Liver (tissue), 9 donors: ENCODE results near the gene FRG2B. TPM values are rescaled to one million over a fixed set of nuclear protein-coding genes. Genes with fewer than 3 reads are reported as not detected.
"Not testable (repeated sequence)": the region's sequence is repeated elsewhere in the genome, so short reads cannot be mapped to it uniquely, and the experiment has no call there.

Experiments used
- DNase-seq: peaks from one replicate; pipeline ENCODE4 v3.0.0-alpha.2; 2017; ENCODE audit warnings: low spot score
- H3K27ac ChIP-seq, 2 donors: one replicate each; pipeline ENCODE4 v1.7.0; 2013; ENCODE audit warnings: inconsistent platforms in 2 of 2, low read length in 2 of 2, control low read depth in 1 of 2, low read depth in 1 of 2, mild to moderate bottlenecking in 1 of 2
- H3K27me3 ChIP-seq, 4 donors: one replicate each; pipeline versions ENCODE4 v1.6.1 to v1.7.0; 2013; ENCODE audit warnings: low read length in 3 of 4, inconsistent platforms in 1 of 4, mild to moderate bottlenecking in 1 of 4, moderate library complexity in 1 of 4; ENCODE audit not compliant: control insufficient read depth in 4 of 4, insufficient read depth in 4 of 4
- H3K36me3 ChIP-seq, 4 donors: one replicate each; pipeline versions ENCODE4 v1.6.1 to v1.7.0; 2013; ENCODE audit warnings: low read length in 3 of 4, mild to moderate bottlenecking in 3 of 4, low read depth in 1 of 4, moderate library complexity in 1 of 4; ENCODE audit not compliant: control insufficient read depth in 4 of 4, insufficient read depth in 3 of 4
- H3K4me1 ChIP-seq, 4 donors: one replicate each; pipeline versions ENCODE4 v1.6.1 to v1.7.0; 2013; ENCODE audit warnings: low read length in 3 of 4, mild to moderate bottlenecking in 3 of 4, moderate library complexity in 1 of 4; ENCODE audit not compliant: control insufficient read depth in 4 of 4, insufficient read depth in 4 of 4
- H3K4me3 ChIP-seq, 3 donors: one replicate each; pipeline versions ENCODE4 v1.6.1 to v1.7.0; 2013; ENCODE audit warnings: low read length in 3 of 3, control low read depth in 1 of 3, low read depth in 1 of 3, mild to moderate bottlenecking in 1 of 3
- H3K9ac ChIP-seq, 2 donors: one replicate each; pipeline ENCODE4 v1.7.0; 2013; ENCODE audit warnings: low read length in 2 of 2, mild to moderate bottlenecking in 2 of 2, moderate library complexity in 2 of 2, control low read depth in 1 of 2, low read depth in 1 of 2
- H3K9me3 ChIP-seq, 4 donors: one replicate each; pipeline versions ENCODE4 v1.6.1 to v1.7.0; 2013; ENCODE audit warnings: low read length in 3 of 4; ENCODE audit not compliant: control insufficient read depth in 4 of 4
- CTCF ChIP-seq: fragments of 150-350 bp; IDR thresholded peaks from 2 replicates; pipeline ENCODE4 v1.5.1; 2017; ENCODE audit warnings: improper control_type of control experiment, low read depth, low read length; ENCODE audit not compliant: missing input control
- FOXA1 ChIP-seq: IDR thresholded peaks from 2 replicates; pipeline ENCODE4 v1.6.1; 2016; ENCODE audit warnings: antibody characterized with exemption
- GABPA ChIP-seq, 2 donors: IDR thresholded peaks in 1 of 2; conservative IDR thresholded peaks in 1 of 2; 2 replicates each; pipeline ENCODE4 v1.6.1; 2016; ENCODE audit warnings: antibody characterized with exemption in 2 of 2, mild to moderate bottlenecking in 1 of 2, moderate library complexity in 1 of 2
- HNF4A ChIP-seq, 2 donors: conservative IDR thresholded peaks; 2 replicates each; pipeline ENCODE4 v1.6.1; 2016; ENCODE audit warnings: antibody characterized with exemption in 2 of 2, mild to moderate bottlenecking in 2 of 2
- HNF4G ChIP-seq: IDR thresholded peaks from 2 replicates; pipeline ENCODE4 v1.6.1; 2016; ENCODE audit warnings: antibody characterized with exemption
- JUND ChIP-seq, 2 donors: IDR thresholded peaks; 2 replicates each; pipeline ENCODE4 v1.6.1; 2016; ENCODE audit warnings: antibody characterized with exemption in 2 of 2
- RAD21 ChIP-seq, 2 donors: IDR thresholded peaks; 2 replicates each; pipeline ENCODE4 v1.6.1; 2016; ENCODE audit warnings: antibody characterized with exemption in 2 of 2, mild to moderate bottlenecking in 2 of 2
- RXRA ChIP-seq, 2 donors: IDR thresholded peaks; 2 replicates each; pipeline ENCODE4 v1.6.1; 2017 to 2018; ENCODE audit warnings: antibody characterized with exemption in 2 of 2, mild to moderate bottlenecking in 1 of 2
- WGBS: extraction: QIAGEN DNeasy Blood & Tissue Kit; methylation state at CpG from one replicate; pipeline ENCODE4 v1.1.7; 2013; 5-methylcytosine and 5-hydroxymethylcytosine counted together
- polyA plus RNA-seq, 2 donors: library from polyadenylated mRNA; stranded (reverse) in 1 of 2; unstranded in 1 of 2; fragments of 200-250 nt in 1 of 2; fragments of >200 nt in 1 of 2; fragmentation: Nextera tagmentation in 1 of 2; extraction: Ambion mirVana in 1 of 2; gene quantifications; one replicate each; pipeline versions ENCODE4 v1.2.1 to v1.2.3, GENCODE V29; 2013 to 2015
- total RNA-seq, 2 donors: library from RNA; depleted of rRNA; stranded (reverse); fragments of >200 nt; gene quantifications; one replicate each; pipeline ENCODE4 v1.2.3, GENCODE V29; 2014
- TF ChIP-seq, protein P1 (sequence below): IDR thresholded peaks from 2 replicates; pipeline ENCODE4 v1.6.1; 2016; ENCODE audit warnings: antibody characterized with exemption, mild to moderate bottlenecking
- donor health status: healthy.
- donor health status: healthy.
- donor health status: healthy.
- donor health status: healthy.
- donor health status: healthy.

Gene FRG2B
- total and polyA plus RNA-seq, 4 donors, result not detected

GRCh38 chr10:133637846-133638235 is 11.2 kb upstream of the FRG2B start:
- H3K27ac ChIP-seq, H3K9ac ChIP-seq, H3K4me3 ChIP-seq, H3K4me1 ChIP-seq, DNase-seq, H3K27me3 ChIP-seq, H3K36me3 ChIP-seq, H3K9me3 ChIP-seq: not testable (repeated sequence)
- WGBS, result 16% methylated on average over 20 of the region's 30 CpGs

DNA sequence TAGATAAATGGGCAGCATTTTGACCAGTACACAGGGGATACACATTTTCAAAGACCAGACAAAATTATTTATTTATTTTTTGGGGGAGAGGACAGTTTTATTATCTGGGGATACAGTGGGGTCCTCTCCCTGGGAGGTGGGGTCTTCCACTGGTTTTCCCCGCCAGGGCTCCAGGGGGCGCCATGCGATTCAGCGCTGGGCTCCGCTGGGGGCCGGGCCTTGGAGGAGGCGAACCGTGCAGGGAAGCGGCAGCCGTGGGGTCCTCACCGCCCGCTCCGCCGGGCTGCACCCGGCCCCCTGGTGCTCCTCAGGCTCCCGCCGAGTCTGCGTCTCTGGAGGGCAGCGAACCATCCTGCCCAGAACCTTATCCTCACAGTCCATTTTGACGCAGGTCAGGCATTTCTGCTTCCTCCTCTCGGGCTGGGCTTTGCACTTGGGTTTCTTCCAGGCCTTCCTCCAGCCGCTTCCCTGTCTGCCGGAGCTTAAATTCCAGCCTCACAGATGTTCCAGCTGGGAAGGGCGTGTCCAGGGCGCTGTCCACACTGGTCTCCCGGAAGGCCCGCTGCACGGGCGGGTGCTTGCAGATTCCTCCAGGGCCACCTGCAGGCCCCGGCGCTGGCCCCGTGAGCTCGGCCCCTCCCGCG is 10.7 kb upstream of the FRG2B start:
- not testable (repeated sequence) for H3K4me1 ChIP-seq, H3K36me3 ChIP-seq, H3K9me3 ChIP-seq, H3K9ac ChIP-seq, DNase-seq, H3K27me3 ChIP-seq, H3K4me3 ChIP-seq, H3K27ac ChIP-seq
- WGBS, result 10% methylated on average over 6 of the region's 35 CpGs

- 70% methylated on average over 3 of the region's 5 CpGs for WGBS
- not testable (repeated sequence) for H3K4me3 ChIP-seq, H3K9ac ChIP-seq, H3K27ac ChIP-seq, H3K27me3 ChIP-seq, H3K36me3 ChIP-seq, H3K9me3 ChIP-seq, DNase-seq, H3K4me1 ChIP-seq
Observed at GRCh38 chr10:133630723-133631249, 4.2 kb upstream of the FRG2B start.

DNA sequence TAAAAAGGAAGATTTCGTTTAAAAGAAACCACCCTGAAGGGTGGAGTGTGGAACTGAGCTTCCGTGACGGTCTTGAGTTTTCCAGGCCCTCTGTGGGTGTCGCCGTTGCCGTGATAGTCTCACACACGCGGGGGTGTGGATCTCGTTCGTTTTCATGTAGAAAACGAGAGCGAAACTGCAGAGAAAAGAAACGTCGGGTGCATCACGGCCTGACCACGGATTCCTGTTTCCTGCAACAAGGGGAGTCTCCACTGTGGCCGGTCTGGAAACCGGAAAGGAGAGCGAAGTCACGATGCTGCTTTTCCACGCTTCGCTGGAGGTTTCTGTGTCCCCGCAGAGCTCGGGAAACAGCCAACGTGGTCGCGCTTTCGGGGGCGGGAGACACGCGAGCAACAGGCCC is 4.1 kb downstream of the FRG2B start:
- H3K4me1 ChIP-seq, H3K9me3 ChIP-seq, H3K4me3 ChIP-seq, H3K36me3 ChIP-seq, H3K9ac ChIP-seq, H3K27ac ChIP-seq, H3K27me3 ChIP-seq, DNase-seq: not testable (repeated sequence)
- WGBS, result 36% methylated on average over 25 of the region's 31 CpGs

GRCh38 chr10:133618851-133619250 is 7.7 kb downstream of the FRG2B start:
- Histone ChIP-seq H3K27me3 (peaks cover 0 to 3% (median 0%) of the 10 kb centered on the region in 4 donors), H3K4me3 (no peak overlapping the region), H3K36me3 (no peaks in the 10 kb centered on the region), H3K9ac (no peak overlapping the region), H3K4me1 (no peaks in the 10 kb centered on the region), H3K9me3 (no peaks in the 10 kb centered on the region), H3K27ac (no peak overlapping the region)
- no peak for DNase-seq
- TF ChIP-seq HNF4A (conservative IDR thresholded peaks at IDR 0.05), result no peak
- TF ChIP-seq JUND (IDR thresholded peaks at IDR 0.05), result no peak
- no peak for TF ChIP-seq GABPA (IDR thresholded peaks at IDR 0.05 in 1 of 2, conservative IDR thresholded peaks at IDR 0.05 in 1 of 2)
- TF ChIP-seq CTCF, result no peak
- no peak for TF ChIP-seq RXRA (IDR thresholded peaks at IDR 0.05)
- TF ChIP-seq, protein P1, sequence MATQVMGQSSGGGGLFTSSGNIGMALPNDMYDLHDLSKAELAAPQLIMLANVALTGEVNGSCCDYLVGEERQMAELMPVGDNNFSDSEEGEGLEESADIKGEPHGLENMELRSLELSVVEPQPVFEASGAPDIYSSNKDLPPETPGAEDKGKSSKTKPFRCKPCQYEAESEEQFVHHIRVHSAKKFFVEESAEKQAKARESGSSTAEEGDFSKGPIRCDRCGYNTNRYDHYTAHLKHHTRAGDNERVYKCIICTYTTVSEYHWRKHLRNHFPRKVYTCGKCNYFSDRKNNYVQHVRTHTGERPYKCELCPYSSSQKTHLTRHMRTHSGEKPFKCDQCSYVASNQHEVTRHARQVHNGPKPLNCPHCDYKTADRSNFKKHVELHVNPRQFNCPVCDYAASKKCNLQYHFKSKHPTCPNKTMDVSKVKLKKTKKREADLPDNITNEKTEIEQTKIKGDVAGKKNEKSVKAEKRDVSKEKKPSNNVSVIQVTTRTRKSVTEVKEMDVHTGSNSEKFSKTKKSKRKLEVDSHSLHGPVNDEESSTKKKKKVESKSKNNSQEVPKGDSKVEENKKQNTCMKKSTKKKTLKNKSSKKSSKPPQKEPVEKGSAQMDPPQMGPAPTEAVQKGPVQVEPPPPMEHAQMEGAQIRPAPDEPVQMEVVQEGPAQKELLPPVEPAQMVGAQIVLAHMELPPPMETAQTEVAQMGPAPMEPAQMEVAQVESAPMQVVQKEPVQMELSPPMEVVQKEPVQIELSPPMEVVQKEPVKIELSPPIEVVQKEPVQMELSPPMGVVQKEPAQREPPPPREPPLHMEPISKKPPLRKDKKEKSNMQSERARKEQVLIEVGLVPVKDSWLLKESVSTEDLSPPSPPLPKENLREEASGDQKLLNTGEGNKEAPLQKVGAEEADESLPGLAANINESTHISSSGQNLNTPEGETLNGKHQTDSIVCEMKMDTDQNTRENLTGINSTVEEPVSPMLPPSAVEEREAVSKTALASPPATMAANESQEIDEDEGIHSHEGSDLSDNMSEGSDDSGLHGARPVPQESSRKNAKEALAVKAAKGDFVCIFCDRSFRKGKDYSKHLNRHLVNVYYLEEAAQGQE, result no peak
- no peak for TF ChIP-seq RAD21 (IDR thresholded peaks at IDR 0.05)
- TF ChIP-seq FOXA1, result no peak
- no peak for TF ChIP-seq HNF4G
- WGBS, result 84% methylated on average over 7 of the region's 7 CpGs
